CD4-positive, alpha-beta T cell (primary cell): ENCODE data around the gene FMO1. TPM values are rescaled to one million over a fixed set of nuclear protein-coding genes. Genes with fewer than 3 reads are reported as not detected.

Source experiments
- ATAC-seq: fragments of 200-7000 bp; cut with Tn5 transposase; one replicate; pipeline ENCODE4 v1.10.0; 2022; ENCODE audit warnings: mild to moderate bottlenecking; ENCODE audit not compliant: poor library complexity
- CTCF ChIA-PET: fragments of 350-600 bp; sonication (Branson Sonifier 250); formaldehyde crosslinking; loops from one replicate; lab custom pipeline; 2021; ENCODE audit warnings: antibody characterized with exemption, inconsistent platforms; lab: Charles Lee
- POLR2A ChIA-PET: fragments of 350-600 bp; sonication (Branson Sonifier 250); formaldehyde crosslinking; loops from one replicate; lab custom pipeline; 2021; ENCODE audit warnings: antibody characterized with exemption, inconsistent platforms; lab: Charles Lee
- DNase-seq, 14 experiments: peaks; one replicate each; pipeline ENCODE4 v3.0.0-alpha.2; 2013 to 2020; ENCODE audit warnings: mixed read lengths in 2 of 14
- H3K27ac ChIP-seq, 2 donors: one replicate each; pipeline versions ENCODE4 v1.5.1 to v1.7.0; 2013; ENCODE audit warnings: low read length in 2 of 2, low read depth in 1 of 2, mild to moderate bottlenecking in 1 of 2
- H3K27me3 ChIP-seq, 2 experiments: 1 replicate in 1 of 2; 2 replicates in 1 of 2; pipeline versions ENCODE4 v1.6.1 to v1.7.0; 2013; ENCODE audit warnings: low read length in 2 of 2, control low read depth in 1 of 2, mild to moderate bottlenecking in 1 of 2, moderate library complexity in 1 of 2; ENCODE audit not compliant: insufficient read depth in 2 of 2, control insufficient read depth in 1 of 2
- H3K36me3 ChIP-seq: one replicate; pipeline ENCODE4 v1.6.1; 2013; ENCODE audit warnings: low read length, control low read depth; ENCODE audit not compliant: insufficient read depth
- H3K4me1 ChIP-seq: one replicate; pipeline ENCODE4 v1.6.1; 2013; ENCODE audit warnings: low read length, control low read depth; ENCODE audit not compliant: insufficient read depth
- H3K4me3 ChIP-seq: one replicate; pipeline ENCODE4 v1.5.1; 2013; ENCODE audit warnings: mild to moderate bottlenecking, low read length, moderate library complexity
- H3K9me3 ChIP-seq, 2 experiments: 1 replicate in 1 of 2; 2 replicates in 1 of 2; pipeline versions ENCODE4 v1.6.1 to v1.7.0; 2013; ENCODE audit warnings: low read length in 2 of 2, mild to moderate bottlenecking in 2 of 2, control low read depth in 1 of 2, moderate library complexity in 1 of 2; ENCODE audit not compliant: control insufficient read depth in 1 of 2, insufficient read depth in 1 of 2
- H3K27ac Mint-ChIP-seq: one replicate; pipeline ENCODE4 v1.8.0; 2020; ENCODE audit warnings: mixed read lengths
- H3K27me3 Mint-ChIP-seq: one replicate; pipeline ENCODE4 v1.8.0; 2021; ENCODE audit warnings: mixed read lengths
- H3K36me3 Mint-ChIP-seq: one replicate; pipeline ENCODE4 v1.8.0; 2021; ENCODE audit warnings: low read depth, mixed read lengths
- H3K4me1 Mint-ChIP-seq: one replicate; pipeline ENCODE4 v1.8.0; 2021; ENCODE audit warnings: low read depth, mixed read lengths
- H3K4me3 Mint-ChIP-seq: one replicate; pipeline ENCODE4 v1.8.0; 2020; ENCODE audit warnings: mild to moderate bottlenecking, mixed read lengths
- H3K9me3 Mint-ChIP-seq: one replicate; pipeline ENCODE4 v1.8.0; 2020; ENCODE audit warnings: mixed read lengths
- CTCF ChIP-seq: fragments of 200-600 bp; IDR thresholded peaks from one replicate; pipeline ENCODE4 v1.8.0; 2022; ENCODE audit warnings: antibody characterized with exemption, mild to moderate bottlenecking
- intact Hi-C, 2 experiments: fragments of 100-400 bp; cut with DNase I in 1 of 2; cut with micrococcal nuclease in 1 of 2; formaldehyde crosslinking; loops; one replicate each; pipeline versions ENCODE4 v1.15.1 to v1.9.0; 2023 to 2025; cut with DNase I, micrococcal nuclease
- total RNA-seq, 174 experiments: library from RNA in 2 of 174; stranded (reverse) in 2 of 174; gene quantifications; one replicate each; pipeline ENCODE4 v1.2.3 and lab custom pipeline; 2021 to 2026

Gene FMO1
- total RNA-seq, 2 experiments from 2014 or later, result not detected

GRCh38 chr1:171212607-171213351 is 35.5 kb upstream of the FMO1 start:
- DNase-seq (peak in 2 of 14 experiments; percentile 22 to 25), ATAC-seq (no peak)
- intact Hi-C loops, result no loop called here
- TF ChIP-seq CTCF, result no peak
- peaks cover 14% of the 10 kb centered on the region for H3K27me3 Mint-ChIP-seq
- ChIA-PET CTCF (no interaction called here), POLR2A (no interaction called here)
- no peaks in the 10 kb centered on the region for H3K4me1 Mint-ChIP-seq
- no peaks in the 10 kb centered on the region for H3K4me1 ChIP-seq
- peaks cover 2% of the 10 kb centered on the region for H3K9me3 Mint-ChIP-seq
- H3K9me3 ChIP-seq, result no peaks in the 10 kb centered on the region
- H3K4me3 Mint-ChIP-seq, result no peak overlapping the region
- no peaks in the 10 kb centered on the region for H3K36me3 ChIP-seq
- peaks cover 3 to 8% of the 10 kb centered on the region in 2 experiments for H3K27me3 ChIP-seq
- no peak overlapping the region for H3K4me3 ChIP-seq
- no peak overlapping the region for H3K27ac ChIP-seq
- H3K27ac Mint-ChIP-seq, result no peak overlapping the region
- no peaks in the 10 kb centered on the region for H3K36me3 Mint-ChIP-seq

- Histone ChIP-seq H3K36me3 (no peaks in the 10 kb centered on the region), H3K27ac (no peak overlapping the region), H3K9me3 (no peaks in the 10 kb centered on the region), H3K27me3 (peaks cover 8 to 9% of the 10 kb centered on the region in 2 experiments), H3K4me1 (no peaks in the 10 kb centered on the region), H3K4me3 (no peak overlapping the region)
- no peak for TF ChIP-seq CTCF
- Mint-ChIP-seq H3K4me3 (no peak overlapping the region), H3K27ac (no peak overlapping the region), H3K9me3 (peaks cover 2% of the 10 kb centered on the region), H3K27me3 (peaks cover 17% of the 10 kb centered on the region), H3K36me3 (no peaks in the 10 kb centered on the region), H3K4me1 (no peaks in the 10 kb centered on the region)
- ChIA-PET POLR2A (no interaction called here), CTCF (no interaction called here)
- no peak for ATAC-seq
- no peak for DNase-seq
- intact Hi-C loops, result no loop called here
Measured at GRCh38 chr1:171213559-171214454, 34.5 kb upstream of the FMO1 start.

GRCh38 chr1:171217658-171218443 is 30.4 kb upstream of the FMO1 start:
- intact Hi-C loops, result no loop called here
- Histone ChIP-seq H3K27me3 (peaks cover 8 to 9% of the 10 kb centered on the region in 2 experiments), H3K9me3 (no peaks in the 10 kb centered on the region), H3K4me1 (no peaks in the 10 kb centered on the region), H3K36me3 (no peaks in the 10 kb centered on the region), H3K4me3 (no peak overlapping the region), H3K27ac (no peak overlapping the region)
- ChIA-PET CTCF (no interaction called here), POLR2A (no interaction called here)
- no peaks in the 10 kb centered on the region for H3K36me3 Mint-ChIP-seq
- no peak overlapping the region for H3K4me3 Mint-ChIP-seq
- TF ChIP-seq CTCF, result no peak
- peaks cover 2% of the 10 kb centered on the region for H3K9me3 Mint-ChIP-seq
- H3K27me3 Mint-ChIP-seq, result peaks cover 18% of the 10 kb centered on the region
- H3K27ac Mint-ChIP-seq, result no peak overlapping the region
- H3K4me1 Mint-ChIP-seq, result no peaks in the 10 kb centered on the region
- ATAC-seq, result no peak
- DNase-seq, result no peak
